Measurements from ENCODE around the gene VPREB3. TPM values are rescaled to one million over a fixed set of nuclear protein-coding genes. Genes with fewer than 3 reads are reported as not detected.

The VPREB3 gene
- polyA plus RNA-seq, 1 of the 3 experiments (the other 2 are of a cell fraction), result not detected

DNA sequence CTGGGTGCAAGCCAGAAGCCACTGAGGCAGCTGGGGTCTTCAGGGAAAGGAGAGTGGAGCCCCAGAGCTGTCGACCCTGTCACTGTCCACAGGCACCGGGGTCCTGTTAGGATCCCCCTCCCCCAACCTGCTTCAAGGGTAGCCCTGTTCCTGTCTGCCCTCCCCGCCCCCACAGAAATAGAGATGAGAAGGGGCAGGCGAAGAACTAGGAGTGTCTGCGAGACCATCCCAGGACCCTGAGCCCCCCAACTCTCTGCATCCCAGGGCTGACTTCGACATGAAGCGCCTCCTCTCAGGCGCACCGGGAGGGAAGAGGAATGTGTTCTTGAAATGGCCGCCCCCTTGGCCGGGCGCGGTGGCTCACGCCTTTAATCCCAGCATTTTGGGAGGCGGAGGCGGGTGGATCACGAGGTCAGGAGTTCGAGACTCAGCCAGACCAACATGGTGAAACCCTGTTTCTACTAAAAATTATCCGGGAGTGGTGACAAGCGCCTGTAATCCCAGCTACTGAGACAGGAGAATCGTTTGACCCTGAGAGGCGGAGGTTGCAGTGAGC lies 2.7 kb downstream of the VPREB3 start:
- Histone ChIP-seq H3K9ac (peak overlapping the region; percentile 83), H4K20me1 (ENCODE audit: insufficient read depth) (no peaks in the 10 kb centered on the region), H3K79me2 (ENCODE audit: insufficient read depth) (peaks cover 29% of the 10 kb centered on the region), H3K4me2 (peak overlapping the region; percentile 84), H3F3A (replicated peaks; ENCODE audit: insufficient read depth) (no peaks in the 10 kb centered on the region), H3K36me3 (replicated peaks in 1 of 2; ENCODE audit: control insufficient read depth in 1 of 2, insufficient read depth in 2 of 2, low read length in 1 of 2) (no peaks in the 10 kb centered on the region), H3K4me3 (ENCODE audit: low read depth in 2 of 2, low read length in 1 of 2) (peak overlapping the region; percentile 78 to 81), H3K9me3 (no peaks in the 10 kb centered on the region), H3K27me3 (ENCODE audit: insufficient read depth) (no peaks in the 10 kb centered on the region), H3K27ac (ENCODE audit: low read depth in 2 of 2, low read length in 1 of 2) (peak overlapping the region; percentile 64 to 88), H3K9me2 (no peaks in the 10 kb centered on the region), H2AFZ (ENCODE audit: low read depth) (peak overlapping the region; percentile 93), H3K4me1 (ENCODE audit: control insufficient read depth in 1 of 2, insufficient read depth in 2 of 2, low read depth in 1 of 2, low read length in 1 of 2) (peaks cover 0 to 10% of the 10 kb centered on the region in 2 experiments; a peak in 2 of 4 replicates)
- ChIA-PET POLR2A (interaction anchor here (1.0 to 2.3 kb wide), 3 partner anchors 8 to 106 kb away, joined by 4 to 9 read pairs (median 4); partner anchors contain the start of gene SLC2A11), CTCF (interaction anchor here (1.9 to 2.7 kb wide), 2 partner anchors 16 to 98 kb away, joined by 4 to 6 read pairs; partner anchors contain the start of gene CHCHD10)
- WGBS (ENCODE audit: low lambda C conversion rate), result 64% methylated on average over 19 of the region's 22 CpGs
- no peak for TF ChIP-seq NRF1 (IDR thresholded peaks at IDR 0.05; ENCODE audit: low read depth, low read length)
- 0 out of 2 replicates have a peak, but pooled peaks have one; percentile 2 for TF ChIP-seq POLR2AphosphoS5 (IDR thresholded peaks at IDR 0.05; ENCODE audit: low read depth, low read length)
- no peak for DNase-seq

DNA sequence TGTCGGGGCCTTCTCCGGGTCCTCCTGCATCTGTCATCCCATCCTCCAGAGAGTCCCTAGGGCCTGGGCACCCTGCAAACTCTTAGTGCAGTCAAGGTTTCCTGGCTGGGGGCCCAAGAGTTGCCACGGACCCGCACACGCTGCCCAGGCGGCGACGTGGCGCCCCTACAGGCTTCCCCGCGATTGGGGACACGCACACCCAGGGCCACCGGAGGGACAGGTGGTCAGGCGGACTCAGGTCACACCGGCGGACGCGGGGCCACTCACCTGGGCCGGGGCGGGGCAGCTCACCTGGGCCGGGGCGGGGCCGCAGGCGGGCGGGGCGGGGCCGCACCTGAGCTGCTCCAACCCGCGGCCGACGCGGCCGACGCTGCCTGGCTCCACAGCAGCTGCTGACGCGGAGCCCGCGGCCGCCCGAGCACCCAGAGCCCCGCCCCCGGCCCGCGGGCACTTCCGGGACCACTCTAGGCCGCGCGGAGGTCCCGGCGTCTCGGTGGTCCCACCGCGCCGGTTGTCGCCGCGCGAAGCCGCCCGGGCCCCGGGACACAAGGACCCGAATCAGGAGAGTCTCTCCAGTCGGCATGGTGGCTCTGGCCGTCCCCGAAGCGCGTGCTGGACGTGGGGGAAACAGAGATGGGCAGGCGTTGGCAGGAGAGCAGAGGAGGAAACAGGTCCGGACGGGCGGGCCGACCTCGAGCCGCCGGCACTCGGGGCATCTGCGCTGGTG lies 3.3 kb downstream of the VPREB3 start, which contains the start of gene ZNF70:
ZNF70 (minus strand) TSS at position 399 of the 727 bp plus-strand sequence. CDS start 5,972 bp downstream, outside the sequence.
- CTCF ChIA-PET, result interaction anchor here (1.6 to 1.9 kb wide), 2 partner anchors 16 to 144 kb away, joined by 4 read pairs; partner anchors contain the start of genes CHCHD10 and MIF
- no peak for TF ChIP-seq TCF12 (IDR thresholded peaks at IDR 0.05)
- no peak for TF ChIP-seq EZH2phosphoT487 (IDR thresholded peaks at IDR 0.05; ENCODE audit: borderline replicate concordance, low read depth)
- TF ChIP-seq, protein P1, sequence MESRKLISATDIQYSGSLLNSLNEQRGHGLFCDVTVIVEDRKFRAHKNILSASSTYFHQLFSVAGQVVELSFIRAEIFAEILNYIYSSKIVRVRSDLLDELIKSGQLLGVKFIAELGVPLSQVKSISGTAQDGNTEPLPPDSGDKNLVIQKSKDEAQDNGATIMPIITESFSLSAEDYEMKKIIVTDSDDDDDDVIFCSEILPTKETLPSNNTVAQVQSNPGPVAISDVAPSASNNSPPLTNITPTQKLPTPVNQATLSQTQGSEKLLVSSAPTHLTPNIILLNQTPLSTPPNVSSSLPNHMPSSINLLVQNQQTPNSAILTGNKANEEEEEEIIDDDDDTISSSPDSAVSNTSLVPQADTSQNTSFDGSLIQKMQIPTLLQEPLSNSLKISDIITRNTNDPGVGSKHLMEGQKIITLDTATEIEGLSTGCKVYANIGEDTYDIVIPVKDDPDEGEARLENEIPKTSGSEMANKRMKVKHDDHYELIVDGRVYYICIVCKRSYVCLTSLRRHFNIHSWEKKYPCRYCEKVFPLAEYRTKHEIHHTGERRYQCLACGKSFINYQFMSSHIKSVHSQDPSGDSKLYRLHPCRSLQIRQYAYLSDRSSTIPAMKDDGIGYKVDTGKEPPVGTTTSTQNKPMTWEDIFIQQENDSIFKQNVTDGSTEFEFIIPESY (IDR thresholded peaks at IDR 0.05; ENCODE audit: borderline replicate concordance, low read depth), result no peak
- TF ChIP-seq EP300 (IDR thresholded peaks at IDR 0.05; ENCODE audit: borderline replicate concordance in 1 of 2, low read depth in 1 of 2, low read length in 1 of 2), result no peak
- TF ChIP-seq NRF1 (IDR thresholded peaks at IDR 0.05; ENCODE audit: low read depth, low read length), result no peak
- peak; percentile 66 for TF ChIP-seq MXI1 (IDR thresholded peaks at IDR 0.05; ENCODE audit: low read depth, low read length)
- TF ChIP-seq FOSL2 (IDR thresholded peaks at IDR 0.05; ENCODE audit: borderline replicate concordance, low read depth), result no peak
- no peak for TF ChIP-seq YY1 (IDR thresholded peaks at IDR 0.05; ENCODE audit: low read depth)
- TF ChIP-seq, protein P2, sequence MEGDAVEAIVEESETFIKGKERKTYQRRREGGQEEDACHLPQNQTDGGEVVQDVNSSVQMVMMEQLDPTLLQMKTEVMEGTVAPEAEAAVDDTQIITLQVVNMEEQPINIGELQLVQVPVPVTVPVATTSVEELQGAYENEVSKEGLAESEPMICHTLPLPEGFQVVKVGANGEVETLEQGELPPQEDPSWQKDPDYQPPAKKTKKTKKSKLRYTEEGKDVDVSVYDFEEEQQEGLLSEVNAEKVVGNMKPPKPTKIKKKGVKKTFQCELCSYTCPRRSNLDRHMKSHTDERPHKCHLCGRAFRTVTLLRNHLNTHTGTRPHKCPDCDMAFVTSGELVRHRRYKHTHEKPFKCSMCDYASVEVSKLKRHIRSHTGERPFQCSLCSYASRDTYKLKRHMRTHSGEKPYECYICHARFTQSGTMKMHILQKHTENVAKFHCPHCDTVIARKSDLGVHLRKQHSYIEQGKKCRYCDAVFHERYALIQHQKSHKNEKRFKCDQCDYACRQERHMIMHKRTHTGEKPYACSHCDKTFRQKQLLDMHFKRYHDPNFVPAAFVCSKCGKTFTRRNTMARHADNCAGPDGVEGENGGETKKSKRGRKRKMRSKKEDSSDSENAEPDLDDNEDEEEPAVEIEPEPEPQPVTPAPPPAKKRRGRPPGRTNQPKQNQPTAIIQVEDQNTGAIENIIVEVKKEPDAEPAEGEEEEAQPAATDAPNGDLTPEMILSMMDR (IDR thresholded peaks at IDR 0.05), result peak; percentile 38
- TF ChIP-seq, protein P3, sequence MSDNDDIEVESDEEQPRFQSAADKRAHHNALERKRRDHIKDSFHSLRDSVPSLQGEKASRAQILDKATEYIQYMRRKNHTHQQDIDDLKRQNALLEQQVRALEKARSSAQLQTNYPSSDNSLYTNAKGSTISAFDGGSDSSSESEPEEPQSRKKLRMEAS (IDR thresholded peaks at IDR 0.05; ENCODE audit: low read depth), result no peak; the same call in 1 of the 2 replicates
- no peak for TF ChIP-seq FOXM1 (IDR thresholded peaks at IDR 0.05; ENCODE audit: low read depth)
- no peak for TF ChIP-seq MEF2A (IDR thresholded peaks at IDR 0.05; ENCODE audit: borderline replicate concordance, low read depth)
- TF ChIP-seq, protein P4, sequence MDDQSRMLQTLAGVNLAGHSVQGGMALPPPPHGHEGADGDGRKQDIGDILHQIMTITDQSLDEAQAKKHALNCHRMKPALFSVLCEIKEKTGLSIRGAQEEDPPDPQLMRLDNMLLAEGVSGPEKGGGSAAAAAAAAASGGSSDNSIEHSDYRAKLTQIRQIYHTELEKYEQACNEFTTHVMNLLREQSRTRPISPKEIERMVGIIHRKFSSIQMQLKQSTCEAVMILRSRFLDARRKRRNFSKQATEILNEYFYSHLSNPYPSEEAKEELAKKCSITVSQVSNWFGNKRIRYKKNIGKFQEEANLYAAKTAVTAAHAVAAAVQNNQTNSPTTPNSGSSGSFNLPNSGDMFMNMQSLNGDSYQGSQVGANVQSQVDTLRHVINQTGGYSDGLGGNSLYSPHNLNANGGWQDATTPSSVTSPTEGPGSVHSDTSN (IDR thresholded peaks at IDR 0.05), result no peak
- TF ChIP-seq GATA2 (CRISPR knock-in tag; IDR thresholded peaks at IDR 0.05), result no peak
- no peak for TF ChIP-seq RXRA (IDR thresholded peaks at IDR 0.05; ENCODE audit: borderline replicate concordance, low read depth)
- TF ChIP-seq RAD21 (IDR thresholded peaks at IDR 0.05; ENCODE audit: low read length), result no peak
- TF ChIP-seq TAF1 (IDR thresholded peaks at IDR 0.05; ENCODE audit: borderline replicate concordance, low read depth, low read length), result peak; percentile 68

More for the DNA sequence above, 3.3 kb downstream of the VPREB3 start, which contains the start of gene ZNF70:
- peak within 1 kb of the TSS; percentile 84 for H3K4me2 ChIP-seq
- H3K4me1 ChIP-seq (ENCODE audit: control insufficient read depth in 1 of 2, insufficient read depth in 2 of 2, low read depth in 1 of 2, low read length in 1 of 2), result peaks cover 0 to 10% of the 10 kb centered on the region in 2 experiments; a peak in 2 of 4 replicates
- H3K9me3 ChIP-seq, result no peaks in the 10 kb centered on the region
- peak; percentile 97 for DNase-seq
- no peaks in the 10 kb centered on the region for H3K36me3 ChIP-seq (replicated peaks in 1 of 2; ENCODE audit: control insufficient read depth in 1 of 2, insufficient read depth in 2 of 2, low read length in 1 of 2)
- H3K9ac ChIP-seq, result peak within 1 kb of the TSS; percentile 83
- 4% methylated on average over 2 of the region's 78 CpGs for WGBS (ENCODE audit: low lambda C conversion rate)
- no peaks in the 10 kb centered on the region for H3K27me3 ChIP-seq (ENCODE audit: insufficient read depth)
- peak within 1 kb of the TSS; percentile 78 to 81 for H3K4me3 ChIP-seq (ENCODE audit: low read depth in 2 of 2, low read length in 1 of 2)
- H4K20me1 ChIP-seq (ENCODE audit: insufficient read depth), result no peaks in the 10 kb centered on the region
- POLR2A ChIA-PET, result interaction anchor here (1.0 to 2.3 kb wide), 3 partner anchors 9 to 107 kb away, joined by 4 to 9 read pairs (median 4); partner anchors contain the start of gene SLC2A11
- H3K27ac ChIP-seq (ENCODE audit: low read depth in 2 of 2, low read length in 1 of 2), result peak within 1 kb of the TSS; percentile 64 to 88
- no peaks in the 10 kb centered on the region for H3F3A ChIP-seq (replicated peaks; ENCODE audit: insufficient read depth)
- H2AFZ ChIP-seq (ENCODE audit: low read depth), result peak within 1 kb of the TSS; percentile 93
- peaks cover 34% of the 10 kb centered on the region for H3K79me2 ChIP-seq (ENCODE audit: insufficient read depth)
- no peaks in the 10 kb centered on the region for H3K9me2 ChIP-seq
